DMS79 (cell line): ENCODE data around the gene RBM33.
"Not testable (repeated sequence)": the region's sequence is repeated elsewhere in the genome, so short reads cannot be mapped to it uniquely, and the experiment has no call there.

ENCODE experiments used
- DNase-seq: peaks from one replicate; lab custom pipeline; 2025; lab: John Stamatoyannopoulos, UW

RBM33 gene

GRCh38 chr7:155809332-155809946 is 165.0 kb downstream of the RBM33 start:
- DNase-seq: no peak

- DNase-seq: no peak
Observed at GRCh38 chr7:155809947-155810769, 165.7 kb downstream of the RBM33 start.

GRCh38 chr7:155810770-155811559 is 166.5 kb downstream of the RBM33 start:
- no peak for DNase-seq

DNA sequence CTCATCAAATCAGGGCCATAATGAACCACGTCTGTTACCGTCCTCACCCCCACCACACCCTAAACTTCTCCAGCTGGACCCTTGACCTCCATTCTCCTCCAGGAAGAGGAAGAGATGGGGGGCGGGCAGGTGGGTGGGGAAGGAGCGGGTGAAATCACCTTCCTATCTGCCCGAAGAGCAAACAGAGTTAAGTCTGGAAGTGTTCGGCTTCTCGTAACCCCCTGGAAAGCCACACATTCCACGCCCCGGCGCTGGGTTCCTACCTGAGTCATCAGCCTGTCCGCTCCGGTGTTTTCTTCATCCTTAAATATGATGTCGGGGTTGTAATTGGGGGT is 167.1 kb downstream of the RBM33 start:
- DNase-seq: no peak

DNA sequence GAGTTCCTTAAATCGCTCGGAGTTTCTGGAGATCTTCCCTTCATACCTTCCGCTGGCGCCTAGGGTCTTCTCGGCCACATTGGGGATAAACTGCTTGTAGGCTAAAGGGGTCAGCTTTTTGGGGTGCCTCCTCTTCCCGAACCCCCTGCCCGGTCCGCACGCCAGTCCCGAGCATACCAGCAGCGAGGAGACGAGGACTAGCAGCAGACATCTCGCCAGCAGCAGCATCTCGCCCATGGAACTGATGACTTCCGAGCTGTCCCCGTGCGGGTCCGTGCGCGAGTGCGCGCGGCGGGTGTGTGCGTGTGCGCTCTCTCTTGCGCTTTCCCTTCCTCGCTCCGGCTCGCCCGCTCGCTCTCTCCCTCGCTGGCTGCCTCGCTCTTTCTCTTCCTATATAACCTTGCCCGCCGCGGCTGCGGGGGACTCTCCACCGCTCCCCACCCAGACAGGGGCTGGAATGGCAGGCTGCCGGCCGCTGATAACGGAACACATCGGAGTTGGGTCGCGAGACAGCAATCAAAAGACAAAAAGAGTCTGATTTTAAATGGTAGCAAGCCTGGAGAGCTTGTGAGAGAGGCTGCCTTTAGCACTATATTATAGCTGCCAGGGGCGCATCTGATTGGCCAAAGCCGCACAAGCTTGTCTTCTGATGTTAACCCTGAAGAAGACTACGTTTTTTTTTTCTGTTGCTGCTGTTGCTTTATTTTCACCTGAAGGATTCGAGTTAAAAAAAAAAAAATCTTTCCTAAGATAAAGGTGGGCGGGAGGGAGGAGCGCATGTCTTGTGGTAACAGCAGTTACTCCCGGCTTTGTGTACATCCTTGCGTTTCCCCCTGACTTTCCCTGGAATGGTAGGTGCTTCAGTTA is 167.7 kb downstream of the RBM33 start, which contains the start of gene SHH:
TSS of gene SHH (minus strand) at position 569 of the 867 bp plus-strand sequence. CDS start at position 228, 341 bp downstream.
- no peak for DNase-seq

GRCh38 chr7:155813125-155813524 is 168.7 kb downstream of the RBM33 start:
- DNase-seq: no peak

DNA sequence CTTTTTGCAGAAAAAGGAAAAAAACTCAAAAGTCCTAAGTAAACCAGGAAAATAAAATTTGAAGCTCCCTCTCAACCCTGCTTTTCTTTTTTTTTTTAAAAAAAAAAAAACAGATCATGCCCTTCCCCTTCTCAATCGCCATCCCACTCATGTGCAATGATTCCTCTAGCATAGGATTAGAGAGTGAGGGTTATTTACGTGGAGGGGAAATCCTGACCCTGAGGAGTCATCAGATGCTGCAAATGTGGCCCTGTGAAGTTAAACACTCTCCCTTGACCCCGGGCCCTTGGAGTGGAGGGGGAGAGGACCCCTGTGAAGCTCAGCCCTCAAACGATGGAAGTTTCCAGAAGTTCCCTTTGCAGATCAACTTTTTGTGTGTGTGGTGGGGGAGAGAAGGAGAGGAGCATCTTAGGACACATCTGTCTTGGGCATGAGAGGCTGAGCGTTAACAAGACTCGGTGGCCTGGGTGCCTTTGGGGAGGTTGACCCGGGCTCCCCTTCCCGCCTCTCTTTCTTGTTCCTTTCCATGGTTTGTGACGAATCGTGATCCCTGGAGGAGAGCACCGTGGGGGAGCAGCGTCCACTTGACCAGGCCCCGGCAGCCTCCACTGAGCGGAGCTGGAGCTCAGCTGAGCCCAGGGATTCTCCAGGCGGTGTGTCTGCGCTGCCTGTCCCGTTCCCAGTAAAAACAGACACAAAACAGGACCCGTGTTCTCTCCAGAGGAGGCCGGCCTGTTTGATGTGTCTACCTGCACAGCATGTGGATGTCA is 169.3 kb downstream of the RBM33 start:
- DNase-seq: no peak

DNA sequence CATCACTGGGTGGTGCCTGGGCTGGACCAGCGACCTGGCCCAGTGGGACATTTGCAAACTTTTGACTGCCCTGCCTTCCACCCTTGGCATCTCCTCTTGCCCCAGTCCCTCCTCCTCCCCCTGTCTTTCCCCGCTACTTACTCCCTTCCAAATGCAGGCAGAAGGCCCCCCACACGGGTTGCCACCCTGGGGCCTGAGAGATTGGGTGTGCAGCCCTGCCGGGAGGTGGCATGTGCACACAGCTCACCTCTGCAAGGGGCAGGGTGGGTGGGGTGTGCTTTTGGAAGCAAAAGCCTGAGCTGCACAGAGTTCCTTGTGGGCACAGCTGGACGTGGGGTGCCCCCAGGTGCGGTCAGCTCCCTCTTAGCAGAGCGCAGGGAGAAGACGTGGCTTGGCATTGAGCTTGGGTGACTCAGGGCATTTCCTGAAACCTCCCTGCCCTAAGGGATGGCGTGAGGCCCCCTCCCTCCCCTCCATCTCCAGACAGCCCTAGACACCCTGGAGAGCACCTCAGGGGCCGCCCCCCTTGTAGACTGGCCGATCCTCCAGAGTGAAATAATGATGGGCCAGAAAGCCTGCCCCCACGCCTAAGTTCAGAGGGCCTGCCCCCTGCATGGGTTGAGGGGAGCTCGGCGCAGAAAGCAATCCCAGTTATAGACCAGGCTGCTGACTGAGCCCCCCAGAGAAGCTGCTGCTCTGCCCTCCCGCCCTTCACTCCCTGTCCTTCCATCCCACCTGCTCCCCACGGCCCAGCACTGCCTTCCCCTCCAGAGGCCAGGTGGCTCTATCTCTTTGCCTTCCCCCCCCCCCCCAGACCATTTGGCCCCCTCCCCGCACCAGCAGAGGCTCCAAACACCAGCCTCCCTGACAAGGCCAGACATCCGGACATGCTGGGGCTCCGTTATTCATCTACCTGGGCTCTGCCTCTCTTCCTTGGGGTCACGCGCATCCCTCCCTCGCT is 170.1 kb downstream of the RBM33 start:
- no peak for DNase-seq

GRCh38 chr7:155815332-155816191 is 171.1 kb downstream of the RBM33 start:
- DNase-seq: no peak

DNA sequence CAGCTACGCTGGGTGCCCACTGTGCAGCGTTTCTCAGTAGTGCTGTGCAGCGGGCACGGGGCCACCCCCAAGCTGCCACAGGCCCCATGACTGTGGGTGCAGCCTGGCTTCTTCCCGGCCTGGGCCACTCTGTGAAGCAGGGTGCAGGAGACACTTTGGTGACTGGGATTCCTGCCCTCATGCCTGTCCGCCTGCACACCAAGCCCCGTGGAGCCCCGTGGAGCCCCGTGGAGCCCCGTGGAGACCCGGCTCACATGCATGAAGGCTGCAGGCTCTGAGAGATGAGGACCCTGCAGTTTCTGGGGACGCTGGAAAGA is 171.7 kb downstream of the RBM33 start:
- no peak for DNase-seq

- DNase-seq: no peak
Observed at GRCh38 chr7:155816996-155817395, 172.5 kb downstream of the RBM33 start.

- not testable (repeated sequence) for DNase-seq
Observed at GRCh38 chr7:155817515-155817914, 173.1 kb downstream of the RBM33 start.

GRCh38 chr7:155818154-155818819 is 173.8 kb downstream of the RBM33 start:
- DNase-seq: no peak

GRCh38 chr7:155818820-155819168 is 174.3 kb downstream of the RBM33 start:
- DNase-seq: no peak

DNA sequence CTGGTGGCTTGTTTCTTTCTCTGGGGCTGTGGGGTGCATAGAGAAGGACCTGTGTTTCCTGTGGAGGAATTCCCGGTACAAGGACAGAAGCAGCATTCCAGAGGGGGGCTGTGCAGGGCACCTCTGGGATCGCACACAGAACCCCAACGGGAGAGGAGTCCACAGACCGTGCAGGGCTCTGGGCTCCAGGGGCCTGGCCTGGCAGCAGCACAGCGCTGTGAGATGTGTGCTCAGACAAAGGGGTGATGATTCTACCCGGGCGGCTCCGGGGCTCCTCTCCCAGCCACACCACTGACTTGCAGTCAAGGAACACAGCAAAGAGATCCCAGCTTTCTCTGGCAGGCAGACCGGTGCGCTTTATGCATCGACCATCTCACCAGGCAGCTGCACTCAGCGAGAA is 174.7 kb downstream of the RBM33 start:
- no peak for DNase-seq

DNA sequence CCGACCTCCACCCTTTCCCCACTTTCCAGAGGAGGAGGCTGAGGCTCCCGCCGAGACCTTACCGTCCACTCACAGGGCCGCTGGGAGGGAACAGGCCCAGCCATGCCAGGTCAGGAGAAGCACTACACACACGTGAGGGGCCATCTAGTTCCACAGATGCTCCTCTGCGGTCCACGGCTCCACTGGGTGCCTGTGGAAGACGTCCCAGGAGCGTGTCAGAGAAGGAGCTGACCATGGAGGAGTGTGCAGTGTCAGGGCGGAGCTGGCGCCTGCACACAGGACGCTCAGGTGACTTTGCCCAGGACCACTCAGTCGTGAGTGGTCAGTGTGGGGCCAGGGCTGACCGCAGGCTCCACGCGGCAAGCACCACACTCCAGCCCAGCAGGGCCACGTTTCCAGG is 175.8 kb downstream of the RBM33 start:
- DNase-seq: no peak

GRCh38 chr7:155820788-155821187 is 176.3 kb downstream of the RBM33 start:
- no peak for DNase-seq

DNA sequence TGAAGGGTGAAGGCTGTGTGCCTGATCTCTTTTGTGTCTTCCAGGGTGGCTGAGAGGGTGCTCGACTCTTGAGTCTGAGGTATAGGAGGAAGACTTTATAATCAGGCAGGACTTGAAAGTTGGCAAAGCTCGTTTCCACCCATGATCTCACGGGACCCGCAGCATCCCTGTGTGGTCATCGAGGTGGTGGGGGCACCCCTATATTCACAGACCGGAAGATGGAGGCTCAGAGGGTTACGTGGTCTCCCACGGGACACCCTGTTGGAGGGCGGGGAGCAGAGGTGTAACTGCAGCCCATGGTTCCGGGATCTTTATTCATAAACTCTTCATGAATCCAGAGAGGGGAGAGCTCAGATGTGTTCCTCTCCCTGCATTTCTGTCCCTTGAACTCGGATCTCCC is 177.4 kb downstream of the RBM33 start:
- DNase-seq: no peak
